ENCODE results near the gene TNFSF8.

- TF ChIP-seq, protein P1, sequence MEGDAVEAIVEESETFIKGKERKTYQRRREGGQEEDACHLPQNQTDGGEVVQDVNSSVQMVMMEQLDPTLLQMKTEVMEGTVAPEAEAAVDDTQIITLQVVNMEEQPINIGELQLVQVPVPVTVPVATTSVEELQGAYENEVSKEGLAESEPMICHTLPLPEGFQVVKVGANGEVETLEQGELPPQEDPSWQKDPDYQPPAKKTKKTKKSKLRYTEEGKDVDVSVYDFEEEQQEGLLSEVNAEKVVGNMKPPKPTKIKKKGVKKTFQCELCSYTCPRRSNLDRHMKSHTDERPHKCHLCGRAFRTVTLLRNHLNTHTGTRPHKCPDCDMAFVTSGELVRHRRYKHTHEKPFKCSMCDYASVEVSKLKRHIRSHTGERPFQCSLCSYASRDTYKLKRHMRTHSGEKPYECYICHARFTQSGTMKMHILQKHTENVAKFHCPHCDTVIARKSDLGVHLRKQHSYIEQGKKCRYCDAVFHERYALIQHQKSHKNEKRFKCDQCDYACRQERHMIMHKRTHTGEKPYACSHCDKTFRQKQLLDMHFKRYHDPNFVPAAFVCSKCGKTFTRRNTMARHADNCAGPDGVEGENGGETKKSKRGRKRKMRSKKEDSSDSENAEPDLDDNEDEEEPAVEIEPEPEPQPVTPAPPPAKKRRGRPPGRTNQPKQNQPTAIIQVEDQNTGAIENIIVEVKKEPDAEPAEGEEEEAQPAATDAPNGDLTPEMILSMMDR (conservative IDR thresholded peaks at IDR 0.05; ENCODE audit: low read length) = peak; percentile 72
- TF ChIP-seq EZH2phosphoT487 (IDR thresholded peaks at IDR 0.05; ENCODE audit: borderline replicate concordance, low read depth, low read length) = no peak
Observed at GRCh38 chr9:114878879-114879564, 51.4 kb downstream of the TNFSF8 start.
